Head of caudate nucleus (tissue), 42 donors: ENCODE data around the gene FBXL2.
A peak's percentile ranks its signal among the peaks of the same experiment; 100 is the strongest.
"Not testable (repeated sequence)": the region's sequence is repeated elsewhere in the genome, so short reads cannot be mapped to it uniquely, and the experiment has no call there.

Experiments
- DNase-seq, 42 donors: peaks; one replicate each; pipeline versions ENCODE4 v3.0.0 to v3.0.0-alpha.2; 2020 to 2021; ENCODE audit warnings: mixed read lengths in 7 of 42
- intact Hi-C: fragments of 100-400 bp; cut with DNase I; formaldehyde crosslinking; loops from one replicate; pipeline ENCODE4 v1.15.0; 2022

The FBXL2 gene

GRCh38 chr3:33313331-33313730 lies 36.1 kb downstream of the FBXL2 start:
- intact Hi-C loops: no loop called here
- no peak for DNase-seq

GRCh38 chr3:33314993-33315392 lies 37.8 kb downstream of the FBXL2 start:
- intact Hi-C loops: no loop called here
- DNase-seq: no peak

GRCh38 chr3:33315826-33316225 lies 38.6 kb downstream of the FBXL2 start:
- intact Hi-C loops: no loop called here
- DNase-seq: no peak

- DNase-seq: no peak
- intact Hi-C loops: no loop called here
Measured at GRCh38 chr3:33317963-33318709, 40.9 kb downstream of the FBXL2 start.

- intact Hi-C loops: no loop called here
- peak in 3 of 42 donors; percentile 1 to 45 (median 4) for DNase-seq
Measured at GRCh38 chr3:33318710-33319380, 41.6 kb downstream of the FBXL2 start.

- no peak for DNase-seq
- intact Hi-C loops: no loop called here
Measured at GRCh38 chr3:33322412-33322811, 45.2 kb downstream of the FBXL2 start.

- intact Hi-C loops: no loop called here
- peak in 1 of 42 donors; percentile 5 for DNase-seq
Measured at GRCh38 chr3:33331414-33331813, 54.2 kb downstream of the FBXL2 start.

GRCh38 chr3:33334364-33334763 lies 57.1 kb downstream of the FBXL2 start:
- intact Hi-C loops: no loop called here
- no peak for DNase-seq

GRCh38 chr3:33338936-33339465 lies 61.8 kb downstream of the FBXL2 start:
- intact Hi-C loops: not testable (repeated sequence)

GRCh38 chr3:33339758-33340157 lies 62.5 kb downstream of the FBXL2 start:
- intact Hi-C loops: no loop called here
- no peak for DNase-seq

More at GRCh38 chr3:33338936-33339465, 61.8 kb downstream of the FBXL2 start:
- DNase-seq: not testable (repeated sequence)

GRCh38 chr3:33355611-33356010 lies 78.4 kb downstream of the FBXL2 start:
- intact Hi-C loops: no loop called here
- no peak for DNase-seq

- intact Hi-C loops: no loop called here
- no peak for DNase-seq
Measured at GRCh38 chr3:33358172-33358781, 81.0 kb downstream of the FBXL2 start.

GRCh38 chr3:33360136-33360825 lies 83.0 kb downstream of the FBXL2 start:
- DNase-seq: no peak
- intact Hi-C loops: no loop called here

GRCh38 chr3:33363113-33363800 lies 86.0 kb downstream of the FBXL2 start:
- intact Hi-C loops: no loop called here
- no peak for DNase-seq

GRCh38 chr3:33364060-33364459 lies 86.8 kb downstream of the FBXL2 start:
- no peak for DNase-seq
- intact Hi-C loops: no loop called here

- DNase-seq: no peak
- intact Hi-C loops: no loop called here
Measured at GRCh38 chr3:33364531-33365128, 87.4 kb downstream of the FBXL2 start.

- DNase-seq: peak in 36 of 42 donors; percentile 15 to 85 (median 58)
- intact Hi-C loops: loop anchor here (2.0 kb wide), 1 partner anchor 242 kb away; no protein-coding TSS in a partner anchor
Measured at GRCh38 chr3:33372218-33373081, 95.2 kb downstream of the FBXL2 start.
